NCI-H2171 (cell line): Measurements from ENCODE around the gene MAL.

Source experiments
- DNase-seq: peaks from one replicate; lab custom pipeline; 2025; lab: John Stamatoyannopoulos, UW

MAL gene

DNA sequence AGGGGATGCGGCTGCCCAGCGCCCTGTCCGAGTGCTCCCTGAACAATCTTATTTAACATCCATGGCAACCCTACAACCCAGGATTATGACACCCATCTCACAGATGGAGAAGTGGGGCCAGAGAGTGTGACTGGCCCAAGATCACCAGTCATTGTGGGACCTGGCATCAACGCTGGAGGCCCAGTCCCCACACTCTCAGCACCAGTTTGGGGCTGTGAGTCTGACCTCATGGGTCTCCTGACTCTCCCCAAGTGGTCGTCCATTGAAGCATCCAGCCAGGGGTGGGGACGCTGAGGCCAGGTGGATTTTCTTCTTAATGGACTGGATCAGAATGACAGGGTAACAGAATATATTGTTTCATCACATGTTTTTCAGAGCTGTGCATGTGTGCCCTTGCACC, 24.5 kb downstream of the MAL start:
- DNase-seq = no peak

- no peak for DNase-seq
Observed at GRCh38 chr2:95050385-95051300, 25.1 kb downstream of the MAL start.

DNA sequence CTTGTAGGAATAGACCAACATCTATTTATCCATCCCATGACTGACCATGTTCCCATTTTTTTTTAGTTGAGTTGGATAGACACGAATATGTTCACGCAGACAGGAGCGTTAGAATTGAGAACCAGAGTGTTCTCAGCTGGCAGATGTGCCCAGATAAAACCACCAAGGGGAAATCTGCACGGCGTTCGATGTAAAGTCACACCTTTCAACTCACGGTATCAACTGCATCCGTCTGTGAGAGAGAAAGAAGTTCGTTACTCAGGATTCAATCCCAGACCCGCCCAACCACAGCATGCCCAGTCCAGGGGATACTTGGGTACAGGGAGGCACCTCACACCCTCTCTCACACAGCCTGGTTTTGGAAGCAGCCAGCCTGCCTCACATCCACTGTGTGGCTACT, 26.1 kb downstream of the MAL start:
- no peak for DNase-seq

- DNase-seq = no peak
Observed at GRCh38 chr2:95052307-95052706, 26.8 kb downstream of the MAL start.

DNA sequence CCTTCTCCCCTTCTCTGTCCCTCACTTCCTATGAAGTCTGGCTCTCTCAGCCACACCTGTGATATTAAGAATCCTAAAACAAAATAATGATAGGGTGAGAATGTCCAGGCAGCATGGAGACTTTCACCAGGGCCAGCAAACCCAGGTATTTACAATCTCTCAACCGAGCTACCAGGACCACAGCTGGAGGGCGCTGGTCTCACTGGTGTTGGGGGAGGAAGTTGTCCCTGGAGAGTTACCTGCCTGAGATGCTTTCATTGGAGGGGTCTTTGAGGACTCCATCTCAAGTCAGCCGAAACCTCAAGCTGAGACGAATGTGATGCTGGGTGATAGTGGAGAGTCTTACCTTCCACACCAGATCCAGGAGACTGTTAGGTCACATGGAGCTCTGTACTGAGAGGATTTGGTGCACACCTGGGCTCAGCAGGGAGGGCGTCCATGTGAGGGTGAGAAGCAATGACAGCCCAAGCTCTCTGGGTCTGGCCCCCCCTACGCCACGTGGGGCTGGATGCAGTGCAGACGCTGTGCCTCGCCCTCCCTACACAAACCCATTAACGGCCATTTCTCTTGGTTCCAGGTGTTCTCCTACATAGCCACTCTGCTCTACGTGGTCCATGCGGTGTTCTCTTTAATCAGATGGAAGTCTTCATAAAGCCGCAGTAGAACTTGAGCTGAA, 27.4 kb downstream of the MAL start:
- DNase-seq = no peak

GRCh38 chr2:95053543-95053942, 28.0 kb downstream of the MAL start:
- no peak for DNase-seq

DNA sequence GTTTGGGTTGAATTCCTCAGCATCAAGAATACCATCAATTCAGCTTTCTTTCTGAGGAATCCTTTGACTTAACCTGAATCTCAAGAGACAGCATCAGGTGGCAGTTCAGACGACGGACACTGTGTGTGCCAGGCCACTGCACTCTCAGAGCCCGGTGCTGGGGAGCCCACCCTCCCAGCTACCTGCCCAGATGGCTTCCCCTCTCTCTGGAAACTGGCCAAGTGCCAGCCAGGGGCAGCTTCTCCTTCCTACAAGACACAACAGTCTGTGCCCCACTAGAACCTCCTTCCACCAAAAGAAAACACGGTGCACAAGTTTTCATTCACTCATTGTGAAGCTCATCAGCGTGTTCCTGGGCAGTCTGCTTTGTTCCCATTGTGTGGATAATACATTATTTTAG, 28.5 kb downstream of the MAL start:
- no peak for DNase-seq

- DNase-seq = no peak
Observed at GRCh38 chr2:95055262-95055661, 29.8 kb downstream of the MAL start.

DNA sequence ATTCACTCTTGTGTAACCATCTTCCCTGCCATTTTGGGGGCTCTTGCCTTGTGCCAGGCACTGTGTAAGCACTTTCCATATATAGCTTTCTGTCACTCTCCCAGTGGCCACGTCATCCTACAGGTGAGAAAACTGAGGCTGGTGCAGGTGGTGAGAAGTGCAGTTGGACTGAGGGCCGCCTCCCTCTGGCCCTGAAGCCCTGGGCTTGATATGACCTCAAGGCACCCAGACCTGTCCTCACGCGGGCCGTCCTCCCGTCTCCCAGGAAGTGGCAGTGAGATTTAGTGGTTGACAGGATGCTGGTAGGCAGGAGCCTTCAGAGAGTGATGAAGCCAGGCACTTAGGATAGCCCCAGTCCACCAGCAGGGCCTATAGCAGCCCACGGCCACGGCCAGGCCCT, 30.5 kb downstream of the MAL start:
- DNase-seq = no peak

- DNase-seq = no peak
Observed at GRCh38 chr2:95056461-95057459, 31.3 kb downstream of the MAL start.

DNA sequence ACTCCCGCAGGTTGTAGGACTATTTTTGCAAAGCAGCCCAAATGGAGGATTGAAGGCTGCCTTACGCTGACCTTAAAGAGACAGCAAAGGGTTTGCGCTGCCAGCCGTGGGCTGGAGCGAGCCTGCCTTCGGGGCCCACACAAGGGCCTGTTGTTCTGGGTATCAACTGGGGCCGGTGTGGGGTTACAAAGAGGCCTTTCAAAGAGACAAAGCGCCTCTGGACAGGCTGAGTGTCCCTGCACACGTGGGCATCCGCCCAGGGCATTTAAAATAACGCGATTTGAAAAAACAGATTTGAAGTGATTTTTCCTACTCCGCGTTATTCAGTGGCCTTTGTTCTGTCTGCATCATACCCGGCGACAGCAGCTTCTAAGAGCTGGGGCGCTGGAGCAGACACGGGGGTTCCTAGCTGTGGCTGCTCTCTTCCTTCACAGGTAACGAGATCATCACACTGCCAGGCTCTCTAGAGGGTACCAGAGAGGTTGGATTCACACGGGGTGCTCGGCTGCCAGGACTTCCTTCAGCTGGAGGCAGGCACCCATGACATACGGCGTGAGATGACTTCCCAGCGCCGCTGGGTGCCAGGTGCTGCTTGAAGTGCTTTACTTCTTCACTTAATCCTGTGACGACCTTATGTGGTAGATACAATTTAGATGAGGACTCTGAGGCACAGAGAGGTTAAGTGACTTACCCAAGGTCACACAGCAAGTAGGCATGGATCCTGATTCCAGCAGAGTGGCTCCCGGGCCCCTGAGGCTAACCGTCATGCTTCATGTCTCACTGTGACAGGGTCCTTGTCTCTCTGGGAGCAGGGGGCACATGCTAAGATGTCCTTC, 32.2 kb downstream of the MAL start:
- DNase-seq = no peak

GRCh38 chr2:95058466-95058988, 33.0 kb downstream of the MAL start:
- DNase-seq = no peak

- DNase-seq = no peak
Observed at GRCh38 chr2:95058989-95059641, 33.6 kb downstream of the MAL start.

DNA sequence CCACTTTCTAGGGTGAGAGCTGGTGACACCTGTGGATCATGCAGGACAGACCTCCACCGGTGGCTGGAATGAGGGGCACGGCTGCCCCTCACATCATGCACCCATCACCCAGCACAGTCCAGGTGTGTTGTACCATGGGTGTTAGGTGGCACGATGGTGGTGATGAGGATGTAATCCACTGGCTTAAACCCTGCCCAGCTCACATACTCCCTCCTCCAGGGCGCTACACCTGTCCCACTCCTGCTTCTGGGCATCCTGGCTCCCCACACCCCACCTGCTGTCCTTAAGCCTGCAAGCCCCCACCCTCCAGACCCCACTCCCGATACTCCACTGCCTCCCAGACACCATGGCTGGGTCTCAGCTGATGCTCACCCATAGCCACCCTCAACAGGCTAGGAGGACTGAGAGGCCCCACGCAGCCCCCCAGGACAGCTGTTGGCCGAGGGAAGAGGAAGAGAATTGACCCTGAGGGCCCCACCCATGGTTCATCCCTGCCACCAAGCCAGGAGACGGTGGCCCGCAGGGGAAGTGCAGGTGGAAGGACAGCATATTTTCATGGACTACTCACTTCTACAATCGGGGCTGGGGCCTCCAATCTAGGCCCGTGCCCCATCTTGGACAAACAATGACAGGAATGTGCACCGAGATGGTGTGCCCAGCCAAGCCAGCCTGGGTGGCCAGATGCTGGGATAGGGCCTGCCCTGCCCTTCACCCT, 34.3 kb downstream of the MAL start:
- DNase-seq = no peak

GRCh38 chr2:95060446-95061118, 35.1 kb downstream of the MAL start:
- DNase-seq = no peak

DNA sequence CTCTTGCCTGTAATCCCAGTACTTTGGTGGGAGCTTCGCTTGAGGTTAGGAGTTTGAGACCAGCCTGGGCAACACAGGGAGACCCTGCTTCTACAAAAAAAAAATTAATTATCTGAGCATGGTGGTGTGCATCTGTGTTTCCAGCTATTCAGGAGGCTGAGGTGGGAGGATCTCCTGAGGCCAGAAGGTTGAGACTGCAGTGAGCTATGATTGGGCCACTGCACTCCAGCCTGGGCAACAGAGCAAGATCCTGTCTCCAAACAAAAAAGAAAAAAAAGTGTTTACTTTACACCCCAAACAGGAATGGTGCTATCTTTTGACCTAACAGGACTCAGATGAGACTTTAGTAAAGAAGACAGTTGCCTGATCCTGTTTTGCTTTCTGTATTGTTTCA, 35.6 kb downstream of the MAL start:
- no peak for DNase-seq

- DNase-seq = no peak
Observed at GRCh38 chr2:95061601-95062183, 36.2 kb downstream of the MAL start.

DNA sequence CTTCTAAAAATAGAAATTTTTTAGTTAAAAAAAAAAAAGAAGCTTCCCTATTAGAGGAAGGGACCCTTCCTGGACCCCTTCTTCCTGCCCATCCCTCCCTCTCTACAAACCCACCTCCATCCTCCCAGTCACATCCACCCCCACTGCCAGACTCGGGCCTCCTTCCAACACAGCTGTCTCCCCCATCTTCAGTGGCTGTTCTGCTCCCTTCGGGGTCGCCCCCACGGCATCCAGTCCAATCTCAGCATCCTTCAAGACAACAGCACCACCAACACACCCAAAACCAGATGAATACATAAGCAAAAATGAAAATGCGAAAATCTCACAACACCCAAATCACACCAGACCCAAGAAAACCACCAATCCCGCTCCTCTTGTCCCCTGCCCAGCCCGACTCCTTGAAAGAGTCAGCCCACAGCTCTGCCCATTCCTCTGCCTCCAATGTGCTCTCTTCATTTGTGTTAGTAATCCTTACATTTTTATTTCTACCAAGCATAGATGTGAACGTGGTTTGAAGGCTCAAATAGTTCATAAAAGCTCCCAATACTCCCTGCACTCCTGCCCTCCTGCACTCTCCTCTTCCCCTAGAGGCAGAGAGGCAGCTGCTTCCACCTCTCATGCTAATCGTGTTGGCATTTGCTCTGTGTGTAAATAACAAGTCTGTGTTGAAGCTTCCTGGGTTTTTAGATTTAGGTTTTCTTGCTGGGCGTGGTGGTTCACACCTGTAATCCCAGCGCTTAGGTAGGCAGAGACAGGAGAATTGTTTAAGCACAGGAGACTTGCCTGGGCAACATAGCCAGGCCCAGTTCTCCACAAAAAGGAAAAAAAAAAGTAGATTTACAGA, 37.0 kb downstream of the MAL start:
- no peak for DNase-seq
